ENCODE data around the gene MRM2. TPM values are rescaled to one million over a fixed set of nuclear protein-coding genes. Genes with fewer than 3 reads are reported as not detected.

Gene MRM2
- total RNA-seq, 2 experiments from 2014 or later, result 45.1 to 52.3 TPM

DNA sequence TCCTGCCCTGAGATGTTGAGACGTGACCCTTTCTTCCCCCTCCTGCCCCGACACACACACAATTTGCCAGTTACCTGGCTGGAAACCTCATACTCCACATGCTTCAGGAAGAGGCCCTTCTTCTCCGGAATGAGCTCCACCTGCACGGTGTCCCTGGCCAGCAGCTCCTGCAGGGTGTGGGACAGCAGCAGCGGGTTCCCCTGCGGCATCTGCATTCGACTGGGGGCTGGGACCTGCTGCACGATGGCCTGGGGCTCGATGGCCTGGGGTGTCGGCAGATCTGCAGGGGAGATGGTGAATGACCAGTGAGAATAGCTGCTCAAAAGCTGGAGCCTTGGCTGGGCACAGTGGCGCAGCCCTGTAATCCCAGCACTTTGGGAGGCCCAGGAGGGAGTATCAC, 36.0 kb upstream of the MRM2 start:
- CTCF ChIA-PET (ENCODE audit: unreplicated experiment), result no interaction called here
- Histone ChIP-seq H3K79me2 (ENCODE audit: insufficient read depth, low read depth, low read length) (no peaks in the 10 kb centered on the region), H2AFZ (ENCODE audit: low read length) (no peak overlapping the region), H3K4me1 (ENCODE audit: insufficient read depth, low read length, poor library complexity, severe bottlenecking) (no peaks in the 10 kb centered on the region), H3K9me3 (ENCODE audit: low read length) (no peaks in the 10 kb centered on the region), H3K36me3 (ENCODE audit: insufficient read depth, low read length) (peaks cover 13% of the 10 kb centered on the region), H3K4me3 (ENCODE audit: low read depth, low read length, poor library complexity, severe bottlenecking) (no peak overlapping the region), H3K9me2 (ENCODE audit: insufficient read depth, low read length) (no peaks in the 10 kb centered on the region), H3K4me2 (ENCODE audit: low read length) (no peak overlapping the region), H4K20me1 (ENCODE audit: insufficient read depth, low read length) (no peaks in the 10 kb centered on the region), H3K27ac (ENCODE audit: low read depth, low read length, poor library complexity, severe bottlenecking) (no peak overlapping the region)
- POLR2A ChIA-PET, result no interaction called here
- no peak for DNase-seq (ENCODE audit: low spot score)
- TF ChIP-seq EZH2phosphoT487 (IDR thresholded peaks at IDR 0.05; ENCODE audit: borderline replicate concordance, low read depth, low read length), result no peak
- TF ChIP-seq, protein P1, sequence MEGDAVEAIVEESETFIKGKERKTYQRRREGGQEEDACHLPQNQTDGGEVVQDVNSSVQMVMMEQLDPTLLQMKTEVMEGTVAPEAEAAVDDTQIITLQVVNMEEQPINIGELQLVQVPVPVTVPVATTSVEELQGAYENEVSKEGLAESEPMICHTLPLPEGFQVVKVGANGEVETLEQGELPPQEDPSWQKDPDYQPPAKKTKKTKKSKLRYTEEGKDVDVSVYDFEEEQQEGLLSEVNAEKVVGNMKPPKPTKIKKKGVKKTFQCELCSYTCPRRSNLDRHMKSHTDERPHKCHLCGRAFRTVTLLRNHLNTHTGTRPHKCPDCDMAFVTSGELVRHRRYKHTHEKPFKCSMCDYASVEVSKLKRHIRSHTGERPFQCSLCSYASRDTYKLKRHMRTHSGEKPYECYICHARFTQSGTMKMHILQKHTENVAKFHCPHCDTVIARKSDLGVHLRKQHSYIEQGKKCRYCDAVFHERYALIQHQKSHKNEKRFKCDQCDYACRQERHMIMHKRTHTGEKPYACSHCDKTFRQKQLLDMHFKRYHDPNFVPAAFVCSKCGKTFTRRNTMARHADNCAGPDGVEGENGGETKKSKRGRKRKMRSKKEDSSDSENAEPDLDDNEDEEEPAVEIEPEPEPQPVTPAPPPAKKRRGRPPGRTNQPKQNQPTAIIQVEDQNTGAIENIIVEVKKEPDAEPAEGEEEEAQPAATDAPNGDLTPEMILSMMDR (conservative IDR thresholded peaks at IDR 0.05; ENCODE audit: low read length), result no peak
- BruUV-seq (replicated peaks), result no TSS peak
- intact Hi-C loops (cut with micrococcal nuclease; ENCODE audit: unreplicated experiment), result no loop called here

DNA sequence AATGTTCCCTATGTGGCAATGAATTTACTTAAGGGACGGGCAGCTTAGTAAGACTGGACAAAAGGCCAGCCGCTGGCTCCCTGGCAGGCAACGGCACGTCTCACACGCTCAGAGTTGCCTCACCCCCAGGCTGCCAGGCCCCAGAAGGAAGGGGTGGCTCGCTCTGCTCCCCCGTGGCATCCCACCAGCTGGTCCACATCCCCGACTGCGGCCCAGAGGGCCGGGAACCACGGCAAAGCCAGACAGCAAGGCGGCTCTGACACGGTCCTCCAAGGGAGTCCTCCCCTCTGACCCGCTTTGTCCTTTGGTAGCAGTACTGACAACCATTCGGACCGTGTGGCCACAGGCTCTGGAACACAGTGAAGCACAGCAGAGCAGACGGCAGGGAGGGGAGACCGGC, 34.1 kb upstream of the MRM2 start:
- peaks cover 19% of the 10 kb centered on the region for H3K36me3 ChIP-seq (ENCODE audit: insufficient read depth, low read length)
- no peaks in the 10 kb centered on the region for H3K9me3 ChIP-seq (ENCODE audit: low read length)
- TF ChIP-seq, protein P1 (conservative IDR thresholded peaks at IDR 0.05; ENCODE audit: low read length), result no peak
- no peak for TF ChIP-seq EZH2phosphoT487 (IDR thresholded peaks at IDR 0.05; ENCODE audit: borderline replicate concordance, low read depth, low read length)
- DNase-seq (ENCODE audit: low spot score), result no peak
- BruUV-seq (replicated peaks), result no TSS peak
- no peak overlapping the region for H3K4me3 ChIP-seq (ENCODE audit: low read depth, low read length, poor library complexity, severe bottlenecking)
- ChIA-PET POLR2A (interaction anchor here (0.7 kb wide), 1 partner anchor 36 kb away, joined by 3 read pairs; no protein-coding TSS in a partner anchor), CTCF (ENCODE audit: unreplicated experiment) (no interaction called here)
- no peak overlapping the region for H3K4me2 ChIP-seq (ENCODE audit: low read length)
- no peak overlapping the region for H3K27ac ChIP-seq (ENCODE audit: low read depth, low read length, poor library complexity, severe bottlenecking)
- intact Hi-C loops (cut with micrococcal nuclease; ENCODE audit: unreplicated experiment), result no loop called here
- no peaks in the 10 kb centered on the region for H4K20me1 ChIP-seq (ENCODE audit: insufficient read depth, low read length)
- no peaks in the 10 kb centered on the region for H3K9me2 ChIP-seq (ENCODE audit: insufficient read depth, low read length)
- no peak overlapping the region for H2AFZ ChIP-seq (ENCODE audit: low read length)
- no peaks in the 10 kb centered on the region for H3K4me1 ChIP-seq (ENCODE audit: insufficient read depth, low read length, poor library complexity, severe bottlenecking)
- no peaks in the 10 kb centered on the region for H3K79me2 ChIP-seq (ENCODE audit: insufficient read depth, low read depth, low read length)

DNA sequence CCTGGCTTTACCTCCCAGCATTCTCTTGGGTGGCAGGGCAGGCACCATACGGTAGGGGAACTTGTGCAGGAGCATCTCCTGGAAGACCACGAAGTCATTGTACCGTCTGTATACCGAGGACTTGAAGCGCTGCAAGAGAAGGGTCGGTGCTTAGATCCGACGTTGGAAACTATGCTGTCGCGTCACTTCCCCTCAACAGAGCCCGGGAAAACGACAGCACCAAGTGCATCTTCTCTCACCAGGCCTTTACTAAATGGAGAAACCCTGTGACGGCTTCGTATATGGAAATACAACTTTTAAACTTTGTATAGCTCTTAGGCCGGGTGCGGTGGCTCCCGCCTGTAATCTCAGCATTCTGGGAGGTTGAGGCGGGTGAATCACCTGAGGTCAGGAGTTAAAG, 33.1 kb upstream of the MRM2 start:
- POLR2A ChIA-PET, result no interaction called here

More for the DNA sequence above, 33.1 kb upstream of the MRM2 start:
- DNase-seq (ENCODE audit: low spot score), result no peak
- no peak overlapping the region for H2AFZ ChIP-seq (ENCODE audit: low read length)
- H3K4me2 ChIP-seq (ENCODE audit: low read length), result no peak overlapping the region
- H3K4me1 ChIP-seq (ENCODE audit: insufficient read depth, low read length, poor library complexity, severe bottlenecking), result no peaks in the 10 kb centered on the region
- no TSS peak for BruUV-seq (replicated peaks)
- no peaks in the 10 kb centered on the region for H3K79me2 ChIP-seq (ENCODE audit: insufficient read depth, low read depth, low read length)
- TF ChIP-seq EZH2phosphoT487 (IDR thresholded peaks at IDR 0.05; ENCODE audit: borderline replicate concordance, low read depth, low read length), result no peak
- TF ChIP-seq, protein P1 (conservative IDR thresholded peaks at IDR 0.05; ENCODE audit: low read length), result no peak
- no peaks in the 10 kb centered on the region for H4K20me1 ChIP-seq (ENCODE audit: insufficient read depth, low read length)
- no peak overlapping the region for H3K27ac ChIP-seq (ENCODE audit: low read depth, low read length, poor library complexity, severe bottlenecking)
- H3K36me3 ChIP-seq (ENCODE audit: insufficient read depth, low read length), result peaks cover 23% of the 10 kb centered on the region
- intact Hi-C loops (cut with micrococcal nuclease; ENCODE audit: unreplicated experiment), result no loop called here
- CTCF ChIA-PET (ENCODE audit: unreplicated experiment), result no interaction called here
- no peak overlapping the region for H3K4me3 ChIP-seq (ENCODE audit: low read depth, low read length, poor library complexity, severe bottlenecking)
- H3K9me2 ChIP-seq (ENCODE audit: insufficient read depth, low read length), result no peaks in the 10 kb centered on the region
- H3K9me3 ChIP-seq (ENCODE audit: low read length), result no peaks in the 10 kb centered on the region

All from OCI-LY7 (cell line).